CD4-positive, alpha-beta memory T cell (primary cell): ENCODE data around the gene PRPF6. TPM values are rescaled to one million over a fixed set of nuclear protein-coding genes. Genes with fewer than 3 reads are reported as not detected.
"Not testable (repeated sequence)": the region's sequence is repeated elsewhere in the genome, so short reads cannot be mapped to it uniquely, and the experiment has no call there.

Source experiments
- CTCF ChIA-PET: fragments of 350-600 bp; sonication (Branson Sonifier 250); formaldehyde crosslinking; loops from one replicate; lab custom pipeline; 2021; ENCODE audit warnings: inconsistent platforms; ENCODE audit not compliant: partially characterized antibody; lab: Charles Lee
- POLR2A ChIA-PET: fragments of 350-600 bp; sonication (Branson Sonifier 250); formaldehyde crosslinking; loops from one replicate; lab custom pipeline; 2021; ENCODE audit not compliant: partially characterized antibody; lab: Charles Lee
- DNase-seq, 5 donors: peaks; one replicate each; pipeline versions ENCODE4 v3.0.0 to v3.0.0-alpha.2; 2020 to 2022; ENCODE audit warnings: mixed read lengths in 1 of 5
- H3K27ac ChIP-seq: one replicate; pipeline ENCODE4 v1.7.0; 2013; ENCODE audit warnings: low read depth, low read length
- H3K27me3 ChIP-seq: 2 replicates; pipeline ENCODE4 v1.7.0; 2013; ENCODE audit warnings: mild to moderate bottlenecking, low read length, moderate library complexity; ENCODE audit not compliant: insufficient read depth
- H3K36me3 ChIP-seq: 2 replicates; pipeline ENCODE4 v1.7.0; 2013; ENCODE audit warnings: mild to moderate bottlenecking, low read length, moderate library complexity; ENCODE audit not compliant: insufficient read depth
- H3K4me1 ChIP-seq: 2 replicates; pipeline ENCODE4 v1.7.0; 2013; ENCODE audit warnings: mild to moderate bottlenecking, low read length, moderate library complexity; ENCODE audit not compliant: insufficient read depth
- H3K4me3 ChIP-seq, 2 donors: one replicate each; pipeline ENCODE4 v1.7.0; 2013; ENCODE audit warnings: low read length in 2 of 2, mild to moderate bottlenecking in 1 of 2
- H3K9me3 ChIP-seq, 2 donors: one replicate each; pipeline ENCODE4 v1.7.0; 2013; ENCODE audit warnings: low read length in 2 of 2, control low read depth in 1 of 2; ENCODE audit not compliant: control insufficient read depth in 1 of 2
- H3K27ac Mint-ChIP-seq, 7 donors: one replicate each; pipeline ENCODE4 v1.8.0; 2020 to 2021; ENCODE audit warnings: mixed read lengths in 7 of 7, mild to moderate bottlenecking in 6 of 7, inconsistent platforms in 3 of 7, moderate library complexity in 3 of 7
- H3K27me3 Mint-ChIP-seq, 2 donors: one replicate each; pipeline ENCODE4 v1.8.0; 2020 to 2021; ENCODE audit warnings: mixed read lengths in 2 of 2
- H3K36me3 Mint-ChIP-seq, 2 donors: one replicate each; pipeline ENCODE4 v1.8.0; 2020 to 2021; ENCODE audit warnings: mixed read lengths in 2 of 2, inconsistent platforms in 1 of 2, mild to moderate bottlenecking in 1 of 2
- H3K4me1 Mint-ChIP-seq, 4 donors: one replicate each; pipeline ENCODE4 v1.8.0; 2020 to 2021; ENCODE audit warnings: mixed read lengths in 4 of 4, mild to moderate bottlenecking in 1 of 4
- H3K4me3 Mint-ChIP-seq, 8 donors: one replicate each; pipeline ENCODE4 v1.8.0; 2020 to 2021; ENCODE audit warnings: mixed read lengths in 8 of 8, mild to moderate bottlenecking in 7 of 8, moderate library complexity in 6 of 8, inconsistent platforms in 3 of 8
- H3K9me3 Mint-ChIP-seq, 8 donors: one replicate each; pipeline ENCODE4 v1.8.0; 2020 to 2021; ENCODE audit warnings: mixed read lengths in 8 of 8, mild to moderate bottlenecking in 5 of 8, inconsistent platforms in 3 of 8, moderate library complexity in 1 of 8
- intact Hi-C: fragments of 100-400 bp; cut with micrococcal nuclease; formaldehyde crosslinking; loops from one replicate; pipeline ENCODE4 v1.15.1; 2023
- polyA plus RNA-seq, 2 donors: library from polyadenylated mRNA; unstranded; fragments of 300-500 nt; fragmentation: Illumina TruSeq; gene quantifications; one replicate each; pipeline ENCODE4 v1.2.3, GENCODE V29; 2021
- total RNA-seq, 2 experiments: library from RNA; stranded (reverse); gene quantifications; one replicate each; pipeline ENCODE4 v1.2.3, GENCODE V29; 2021

PRPF6 gene
- total and polyA plus RNA-seq, 4 experiments from 2014 or later = 63.8 to 101 (median 87.5) TPM

GRCh38 chr20:64010711-64011237 lies 29.8 kb downstream of the PRPF6 start:
- Histone ChIP-seq H3K27me3 (no peaks in the 10 kb centered on the region), H3K4me1 (peaks cover 39% of the 10 kb centered on the region), H3K27ac (no peak overlapping the region), H3K4me3 (peak overlapping the region; percentile 38 to 60), H3K9me3 (peaks cover 11 to 16% of the 10 kb centered on the region in 2 donors), H3K36me3 (peaks cover 56% of the 10 kb centered on the region)
- ChIA-PET CTCF (no interaction called here), POLR2A (interaction anchor here (1.0 to 2.0 kb wide), 3 partner anchors 28 to 30 kb away, joined by 3 to 5 read pairs (median 4); no protein-coding TSS in a partner anchor)
- Mint-ChIP-seq H3K27ac (peak overlapping the region in 4 of 7 donors; percentile 4 to 55 (median 42)), H3K4me1 (peaks cover 6 to 40% (median 24%) of the 10 kb centered on the region in 4 donors), H3K36me3 (peaks cover 49 to 66% of the 10 kb centered on the region in 2 donors), H3K9me3 (peaks cover 0 to 44% (median 33%) of the 10 kb centered on the region in 8 donors), H3K4me3 (peak overlapping the region in 2 of 8 donors; percentile 31 to 44), H3K27me3 (no peaks in the 10 kb centered on the region)
- DNase-seq = no peak
- intact Hi-C loops = no loop called here

- peak overlapping the region; percentile 4 to 91 (median 51) for H3K27ac Mint-ChIP-seq
- H3K4me3 Mint-ChIP-seq = peak overlapping the region in 6 of 8 donors; percentile 12 to 66 (median 56)
- intact Hi-C loops = no loop called here
- H3K27me3 ChIP-seq = no peaks in the 10 kb centered on the region
- H3K27ac ChIP-seq = no peak overlapping the region
- ChIA-PET POLR2A (interaction anchor here (1.0 kb wide), 1 partner anchor 31 kb away, joined by 3 read pairs; no protein-coding TSS in a partner anchor), CTCF (no interaction called here)
- H3K4me1 Mint-ChIP-seq = peaks cover 6 to 40% (median 24%) of the 10 kb centered on the region in 4 donors
- peaks cover 56% of the 10 kb centered on the region for H3K36me3 ChIP-seq
- peaks cover 39% of the 10 kb centered on the region for H3K4me1 ChIP-seq
- H3K4me3 ChIP-seq = peak overlapping the region; percentile 38 to 60
- no peaks in the 10 kb centered on the region for H3K27me3 Mint-ChIP-seq
- peaks cover 49 to 66% of the 10 kb centered on the region in 2 donors for H3K36me3 Mint-ChIP-seq
- H3K9me3 ChIP-seq = peaks cover 11 to 16% of the 10 kb centered on the region in 2 donors
- peaks cover 0 to 44% (median 33%) of the 10 kb centered on the region in 8 donors for H3K9me3 Mint-ChIP-seq
- DNase-seq = peak in 2 of 5 donors; percentile 13 to 14
Observed at GRCh38 chr20:64011366-64011779, 30.4 kb downstream of the PRPF6 start.

DNA sequence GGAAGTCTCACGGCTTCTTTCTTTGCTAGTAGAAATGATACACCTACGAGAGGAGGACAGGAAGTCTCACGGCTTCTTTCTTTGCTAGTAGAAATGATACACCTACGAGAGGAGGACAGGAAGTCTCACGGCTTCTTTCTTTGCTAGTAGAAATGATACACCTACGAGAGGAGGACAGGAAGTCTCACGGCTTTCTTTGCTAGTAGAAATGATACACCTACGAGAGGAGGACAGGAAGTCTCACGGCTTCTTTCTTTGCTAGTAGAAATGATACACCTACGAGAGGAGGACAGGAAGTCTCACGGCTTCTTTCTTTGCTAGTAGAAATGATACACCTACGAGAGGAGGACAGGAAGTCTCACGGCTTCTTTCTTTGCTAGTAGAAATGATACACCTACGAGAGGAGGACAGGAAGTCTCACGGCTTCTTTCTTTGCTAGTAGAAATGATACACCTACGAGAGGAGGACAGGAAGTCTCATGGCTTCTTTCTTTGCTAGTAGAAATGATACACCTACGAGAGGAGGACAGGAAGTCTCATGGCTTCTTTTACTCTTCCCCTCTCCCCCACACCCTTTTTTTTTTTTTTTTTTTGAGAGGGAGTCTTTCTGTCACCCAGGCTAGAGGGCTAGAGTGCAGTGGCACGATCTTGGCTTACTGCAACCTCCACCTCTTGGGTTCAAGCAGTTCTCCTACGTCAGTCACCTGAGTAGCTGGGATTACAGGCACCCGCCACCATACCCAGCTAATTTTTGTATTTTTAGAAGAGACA lies 31.6 kb downstream of the PRPF6 start:
- H3K4me3 Mint-ChIP-seq = peak overlapping the region in 5 of 8 donors; percentile 41 to 65 (median 53)
- intact Hi-C loops, H3K27ac ChIP-seq, H3K27me3 Mint-ChIP-seq, H3K27me3 ChIP-seq: not testable (repeated sequence)
- peaks cover 7 to 36% (median 24%) of the 10 kb centered on the region in 4 donors for H3K4me1 Mint-ChIP-seq
- ChIA-PET CTCF (interaction anchor here (1.7 kb wide), 1 partner anchor 149 kb away, joined by 4 read pairs; no protein-coding TSS in a partner anchor), POLR2A (interaction anchor here (0.8 to 1.6 kb wide), 4 partner anchors 16 to 276 kb away, joined by 3 to 10 read pairs (median 4); partner anchors contain the start of genes LIME1, PRPF6 and SAMD10)
- peak overlapping the region in 4 of 7 donors; percentile 22 to 64 (median 39) for H3K27ac Mint-ChIP-seq
- Histone ChIP-seq H3K36me3 (peaks cover 55% of the 10 kb centered on the region), H3K4me1 (peaks cover 39% of the 10 kb centered on the region), H3K4me3 (peak overlapping the region; percentile 29 to 32), H3K9me3 (peaks cover 11 to 16% of the 10 kb centered on the region in 2 donors)
- H3K9me3 Mint-ChIP-seq = peaks cover 0 to 44% (median 33%) of the 10 kb centered on the region in 8 donors
- peaks cover 49 to 63% of the 10 kb centered on the region in 2 donors for H3K36me3 Mint-ChIP-seq
- DNase-seq = peak in 4 of 5 donors; percentile 34 to 57 (median 54)

DNA sequence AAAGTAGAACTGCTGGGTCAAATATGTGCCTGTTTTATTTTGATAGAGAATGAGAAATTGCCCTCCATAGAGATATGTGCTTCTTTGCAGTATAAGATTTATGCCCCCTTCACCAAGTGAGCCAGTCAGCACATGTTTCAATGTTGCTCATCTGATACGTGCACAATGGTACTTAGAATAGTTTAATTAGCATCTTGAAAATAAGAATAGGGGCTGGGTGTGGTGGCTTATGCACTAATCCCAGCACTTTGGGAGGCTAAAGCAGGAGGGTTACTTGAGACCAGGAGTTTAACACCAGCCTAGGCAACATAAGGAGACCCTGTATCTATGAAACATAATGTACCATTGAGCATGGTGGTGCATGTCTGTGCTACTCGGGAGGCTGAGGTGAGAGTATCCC lies 34.7 kb downstream of the PRPF6 start:
- Histone ChIP-seq H3K4me3 (no peak overlapping the region), H3K27me3 (no peaks in the 10 kb centered on the region), H3K4me1 (peaks cover 27% of the 10 kb centered on the region), H3K9me3 (peaks cover 9% of the 10 kb centered on the region in 2 donors), H3K27ac (no peak overlapping the region), H3K36me3 (peaks cover 61% of the 10 kb centered on the region)
- POLR2A ChIA-PET = no interaction called here
- H3K27ac Mint-ChIP-seq = peak overlapping the region in 3 of 7 donors; percentile 12 to 32 (median 25)
- DNase-seq = no peak
- CTCF ChIA-PET = no interaction called here
- peaks cover 48 to 52% of the 10 kb centered on the region in 2 donors for H3K36me3 Mint-ChIP-seq
- peaks cover 10 to 25% (median 14%) of the 10 kb centered on the region in 4 donors for H3K4me1 Mint-ChIP-seq
- peak overlapping the region in 3 of 8 donors; percentile 13 to 41 (median 26) for H3K4me3 Mint-ChIP-seq
- intact Hi-C loops = no loop called here
- peaks cover 0 to 19% (median 13%) of the 10 kb centered on the region in 8 donors for H3K9me3 Mint-ChIP-seq
- no peaks in the 10 kb centered on the region for H3K27me3 Mint-ChIP-seq

- Histone ChIP-seq H3K27ac (no peak overlapping the region), H3K36me3 (peaks cover 77% of the 10 kb centered on the region), H3K4me3 (no peak overlapping the region), H3K9me3 (no peaks in the 10 kb centered on the region), H3K27me3 (no peaks in the 10 kb centered on the region), H3K4me1 (no peaks in the 10 kb centered on the region)
- H3K27ac Mint-ChIP-seq = no peak overlapping the region
- POLR2A ChIA-PET = no interaction called here
- peaks cover 0 to 10% (median under 1%) of the 10 kb centered on the region in 4 donors for H3K4me1 Mint-ChIP-seq
- no peak overlapping the region for H3K4me3 Mint-ChIP-seq
- H3K9me3 Mint-ChIP-seq = peaks cover 0 to 2% (median 0%) of the 10 kb centered on the region in 8 donors
- DNase-seq = no peak
- H3K36me3 Mint-ChIP-seq = peaks cover 62 to 69% of the 10 kb centered on the region in 2 donors
- H3K27me3 Mint-ChIP-seq = no peaks in the 10 kb centered on the region
- intact Hi-C loops = no loop called here
- CTCF ChIA-PET = no interaction called here
Observed at GRCh38 chr20:64021124-64021975, 40.4 kb downstream of the PRPF6 start.

GRCh38 chr20:64022671-64023360 lies 41.9 kb downstream of the PRPF6 start:
- Histone ChIP-seq H3K36me3 (peaks cover 82% of the 10 kb centered on the region), H3K4me1 (no peaks in the 10 kb centered on the region), H3K27ac (no peak overlapping the region), H3K27me3 (no peaks in the 10 kb centered on the region), H3K9me3 (no peaks in the 10 kb centered on the region), H3K4me3 (no peak overlapping the region)
- intact Hi-C loops = no loop called here
- DNase-seq = no peak
- H3K9me3 Mint-ChIP-seq = peaks cover 0 to 2% (median 0%) of the 10 kb centered on the region in 8 donors
- no peak overlapping the region for H3K4me3 Mint-ChIP-seq
- CTCF ChIA-PET = interaction anchor here (0.8 to 1.6 kb wide), 2 partner anchors 8 to 16 kb away, joined by 3 to 4 read pairs; no protein-coding TSS in a partner anchor
- no peaks in the 10 kb centered on the region for H3K27me3 Mint-ChIP-seq
- no peak overlapping the region for H3K27ac Mint-ChIP-seq
- peaks cover 0 to 9% (median 0%) of the 10 kb centered on the region in 4 donors for H3K4me1 Mint-ChIP-seq
- H3K36me3 Mint-ChIP-seq = peaks cover 68 to 73% of the 10 kb centered on the region in 2 donors
- POLR2A ChIA-PET = interaction anchor here (1.3 kb wide), 1 partner anchor 11 kb away, joined by 6 read pairs; no protein-coding TSS in a partner anchor
